WI38 (cell line): ENCODE data around the gene PSRC1.

ENCODE experiments used
- H3K4me3 ChIP-seq: 2 replicates; pipeline ENCODE4 v1.5.1; 2011; ENCODE audit warnings: low read depth, mild to moderate bottlenecking, control low read depth, low read length
- CTCF ChIP-seq: IDR thresholded peaks from 2 replicates; pipeline ENCODE4 v1.5.1; 2012; ENCODE audit warnings: low read depth, mild to moderate bottlenecking, control low read depth, low read length

PSRC1 gene

DNA sequence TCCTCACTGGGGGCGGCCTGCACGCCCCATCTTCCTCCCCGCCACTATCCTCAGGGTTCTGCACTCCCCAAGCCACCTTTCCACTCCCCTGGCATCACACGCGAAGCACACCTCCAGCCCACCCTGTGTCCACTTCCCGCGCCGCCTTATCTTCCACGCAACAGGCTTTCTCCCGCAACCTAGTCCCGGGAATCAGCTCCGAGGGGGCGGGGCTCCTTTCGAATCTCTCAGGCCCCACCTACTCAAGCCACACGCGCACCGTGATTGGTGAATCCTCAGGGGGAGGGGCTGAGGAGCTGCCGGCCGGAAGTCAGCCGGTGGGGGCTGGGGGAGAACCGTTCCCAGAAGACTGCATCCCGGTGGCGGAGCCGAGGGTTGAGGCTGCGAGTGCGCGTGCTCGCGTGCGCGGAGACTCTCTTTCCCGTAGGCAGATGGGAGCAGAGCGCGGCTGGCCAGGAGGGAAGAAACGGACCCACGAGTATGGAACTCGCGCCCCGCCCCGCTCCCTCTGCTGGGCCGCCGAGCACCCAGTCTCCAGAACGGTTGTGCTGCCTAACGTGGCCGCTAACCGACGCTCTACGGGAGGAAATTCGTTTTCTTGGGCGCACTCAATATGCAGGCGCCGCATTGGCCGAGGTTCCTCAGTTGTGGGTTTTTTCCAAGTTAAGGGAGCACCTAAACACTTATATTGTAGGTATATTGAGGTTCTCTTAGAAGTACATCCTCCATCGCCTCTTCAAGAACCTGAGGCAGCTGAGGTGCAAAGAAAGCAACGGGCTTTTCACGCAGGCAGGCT, at the start of gene PSRC1:
TSS of gene PSRC1 (minus strand) at position 194 of the 796 bp plus-strand sequence.
- TF ChIP-seq CTCF: peak; percentile 42
- peak within 1 kb of the TSS; percentile 87 for H3K4me3 ChIP-seq

- TF ChIP-seq CTCF: no peak
- H3K4me3 ChIP-seq: no peak overlapping the region
These were observed 48.2 kb upstream of the PSRC1 start for GRCh38 chr1:109331113-109331512.

GRCh38 chr1:109327285-109327684, 44.3 kb upstream of the PSRC1 start:
- no peak for TF ChIP-seq CTCF
- H3K4me3 ChIP-seq: no peak overlapping the region

DNA sequence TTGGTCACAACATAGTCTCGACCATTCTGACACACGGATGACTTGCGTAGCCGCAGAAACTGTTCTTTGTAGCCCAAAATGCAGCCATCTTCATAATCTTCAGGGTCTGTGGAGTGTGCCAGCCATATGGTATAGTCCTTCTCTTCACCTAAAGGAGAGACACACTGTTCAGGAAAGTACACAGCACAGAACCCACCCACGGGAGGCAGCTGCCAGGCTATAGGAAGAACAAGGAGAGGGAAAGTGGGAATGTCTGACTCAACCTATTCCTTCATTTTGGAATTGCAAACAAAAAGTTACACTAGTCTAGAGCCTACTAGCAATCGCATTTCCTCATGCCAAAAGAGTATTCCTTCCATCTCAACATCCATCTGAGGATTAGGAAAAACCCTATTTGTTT, 40.0 kb upstream of the PSRC1 start:
- H3K4me3 ChIP-seq: no peak overlapping the region
- no peak for TF ChIP-seq CTCF

- TF ChIP-seq CTCF: no peak
- H3K4me3 ChIP-seq: no peak overlapping the region
These were observed 36.2 kb upstream of the PSRC1 start for GRCh38 chr1:109319114-109319513.

GRCh38 chr1:109316506-109316905, 33.6 kb upstream of the PSRC1 start:
- no peak for TF ChIP-seq CTCF
- H3K4me3 ChIP-seq: no peak overlapping the region

- no peak for TF ChIP-seq CTCF
These were observed 32.3 kb upstream of the PSRC1 start for GRCh38 chr1:109315288-109315687.

More at GRCh38 chr1:109315288-109315687, 32.3 kb upstream of the PSRC1 start:
- H3K4me3 ChIP-seq: no peak overlapping the region
